ENCODE results near the gene NAA80.

NAA80 gene

GRCh38 chr3:50324351-50325112 lies 25.3 kb upstream of the NAA80 start:
- H2AFZ ChIP-seq (ENCODE audit: low read depth, low read length): no peak overlapping the region
- no peaks in the 10 kb centered on the region for H3K27me3 ChIP-seq (ENCODE audit: insufficient read depth, low read length)
- no peaks in the 10 kb centered on the region for H3K9me3 ChIP-seq (ENCODE audit: low read length)
- no peak overlapping the region for H3K4me3 ChIP-seq (ENCODE audit: low read length)
- H3K36me3 ChIP-seq (ENCODE audit: insufficient read depth, low read length): peaks cover 19% of the 10 kb centered on the region
- peaks cover 41% of the 10 kb centered on the region for H3K4me1 ChIP-seq (ENCODE audit: insufficient read depth, low read length)

- H3K4me3 ChIP-seq (ENCODE audit: low read length): no peak overlapping the region
- peaks cover 44% of the 10 kb centered on the region for H3K4me1 ChIP-seq (ENCODE audit: insufficient read depth, low read length)
- H2AFZ ChIP-seq (ENCODE audit: low read depth, low read length): no peak overlapping the region
- H3K36me3 ChIP-seq (ENCODE audit: insufficient read depth, low read length): peaks cover 27% of the 10 kb centered on the region
- no peaks in the 10 kb centered on the region for H3K27me3 ChIP-seq (ENCODE audit: insufficient read depth, low read length)
- no peaks in the 10 kb centered on the region for H3K9me3 ChIP-seq (ENCODE audit: low read length)
These were observed 24.5 kb upstream of the NAA80 start for GRCh38 chr3:50323614-50324199.

GRCh38 chr3:50323092-50323600 lies 23.9 kb upstream of the NAA80 start:
- Histone ChIP-seq H3K4me1 (ENCODE audit: insufficient read depth, low read length) (peaks cover 41% of the 10 kb centered on the region), H3K36me3 (ENCODE audit: insufficient read depth, low read length) (peaks cover 33% of the 10 kb centered on the region), H3K27me3 (ENCODE audit: insufficient read depth, low read length) (no peaks in the 10 kb centered on the region), H3K9me3 (ENCODE audit: low read length) (no peaks in the 10 kb centered on the region), H3K4me3 (ENCODE audit: low read length) (no peak overlapping the region), H2AFZ (ENCODE audit: low read depth, low read length) (no peak overlapping the region)

GRCh38 chr3:50322386-50323091 lies 23.3 kb upstream of the NAA80 start, which contains the start of gene HYAL2:
Gene HYAL2, minus strand, starts transcription at chr3:50322745. Its CDS starts 2,256 bp downstream, at chr3:50320489.
- Histone ChIP-seq H3K4me3 (ENCODE audit: low read length) (peak within 1 kb of the TSS; percentile 74), H3K36me3 (ENCODE audit: insufficient read depth, low read length) (peaks cover 37% of the 10 kb centered on the region), H2AFZ (ENCODE audit: low read depth, low read length) (peak within 1 kb of the TSS; percentile 36), H3K9me3 (ENCODE audit: low read length) (no peaks in the 10 kb centered on the region), H3K4me1 (ENCODE audit: insufficient read depth, low read length) (peaks cover 40% of the 10 kb centered on the region), H3K27me3 (ENCODE audit: insufficient read depth, low read length) (no peaks in the 10 kb centered on the region)

- H3K4me1 ChIP-seq (ENCODE audit: insufficient read depth, low read length): peaks cover 35% of the 10 kb centered on the region
- no peaks in the 10 kb centered on the region for H3K27me3 ChIP-seq (ENCODE audit: insufficient read depth, low read length)
- peaks cover 41% of the 10 kb centered on the region for H3K36me3 ChIP-seq (ENCODE audit: insufficient read depth, low read length)
- no peak overlapping the region for H2AFZ ChIP-seq (ENCODE audit: low read depth, low read length)
- no peak overlapping the region for H3K4me3 ChIP-seq (ENCODE audit: low read length)
- H3K9me3 ChIP-seq (ENCODE audit: low read length): no peaks in the 10 kb centered on the region
These were observed 22.8 kb upstream of the NAA80 start for GRCh38 chr3:50322115-50322385.

GRCh38 chr3:50321336-50322114 lies 22.3 kb upstream of the NAA80 start:
- H3K36me3 ChIP-seq (ENCODE audit: insufficient read depth, low read length): peaks cover 45% of the 10 kb centered on the region
- peaks cover under 1% of the 10 kb centered on the region for H3K9me3 ChIP-seq (ENCODE audit: low read length)
- peak overlapping the region; percentile 36 for H2AFZ ChIP-seq (ENCODE audit: low read depth, low read length)
- H3K4me3 ChIP-seq (ENCODE audit: low read length): peak overlapping the region; percentile 74
- H3K27me3 ChIP-seq (ENCODE audit: insufficient read depth, low read length): no peaks in the 10 kb centered on the region
- peaks cover 30% of the 10 kb centered on the region for H3K4me1 ChIP-seq (ENCODE audit: insufficient read depth, low read length)

- Histone ChIP-seq H3K4me3 (ENCODE audit: low read length) (peak overlapping the region; percentile 74), H3K27me3 (ENCODE audit: insufficient read depth, low read length) (no peaks in the 10 kb centered on the region), H3K36me3 (ENCODE audit: insufficient read depth, low read length) (peaks cover 44% of the 10 kb centered on the region), H3K9me3 (ENCODE audit: low read length) (peaks cover 2% of the 10 kb centered on the region), H3K4me1 (ENCODE audit: insufficient read depth, low read length) (peaks cover 30% of the 10 kb centered on the region), H2AFZ (ENCODE audit: low read depth, low read length) (peak overlapping the region; percentile 36)
These were observed 21.7 kb upstream of the NAA80 start for GRCh38 chr3:50320853-50321335.

- Histone ChIP-seq H2AFZ (ENCODE audit: low read depth, low read length) (no peak overlapping the region), H3K4me1 (ENCODE audit: insufficient read depth, low read length) (peaks cover 30% of the 10 kb centered on the region), H3K27me3 (ENCODE audit: insufficient read depth, low read length) (no peaks in the 10 kb centered on the region), H3K36me3 (ENCODE audit: insufficient read depth, low read length) (peaks cover 37% of the 10 kb centered on the region), H3K4me3 (ENCODE audit: low read length) (peak overlapping the region; percentile 74), H3K9me3 (ENCODE audit: low read length) (peaks cover 2% of the 10 kb centered on the region)
These were observed 20.9 kb upstream of the NAA80 start for GRCh38 chr3:50319894-50320625.

- H3K27me3 ChIP-seq (ENCODE audit: insufficient read depth, low read length): no peaks in the 10 kb centered on the region
- H3K4me3 ChIP-seq (ENCODE audit: low read length): no peak overlapping the region
- H3K9me3 ChIP-seq (ENCODE audit: low read length): peaks cover 2% of the 10 kb centered on the region
- H3K4me1 ChIP-seq (ENCODE audit: insufficient read depth, low read length): peaks cover 26% of the 10 kb centered on the region
- no peak overlapping the region for H2AFZ ChIP-seq (ENCODE audit: low read depth, low read length)
- peaks cover 38% of the 10 kb centered on the region for H3K36me3 ChIP-seq (ENCODE audit: insufficient read depth, low read length)
These were observed 20.1 kb upstream of the NAA80 start for GRCh38 chr3:50319181-50319893.

- H3K27me3 ChIP-seq (ENCODE audit: insufficient read depth, low read length): no peaks in the 10 kb centered on the region
- H3K4me1 ChIP-seq (ENCODE audit: insufficient read depth, low read length): peaks cover 25% of the 10 kb centered on the region
- H2AFZ ChIP-seq (ENCODE audit: low read depth, low read length): no peak overlapping the region
- H3K4me3 ChIP-seq (ENCODE audit: low read length): no peak overlapping the region
- H3K9me3 ChIP-seq (ENCODE audit: low read length): peaks cover 2% of the 10 kb centered on the region
- peaks cover 42% of the 10 kb centered on the region for H3K36me3 ChIP-seq (ENCODE audit: insufficient read depth, low read length)
These were observed 19.4 kb upstream of the NAA80 start for GRCh38 chr3:50318615-50319014.

GRCh38 chr3:50318163-50318562 lies 19.0 kb upstream of the NAA80 start:
- Histone ChIP-seq H3K36me3 (ENCODE audit: insufficient read depth, low read length) (peaks cover 43% of the 10 kb centered on the region), H3K27me3 (ENCODE audit: insufficient read depth, low read length) (no peaks in the 10 kb centered on the region), H3K4me3 (ENCODE audit: low read length) (no peak overlapping the region)

GRCh38 chr3:50317300-50317699 lies 18.1 kb upstream of the NAA80 start:
- H3K9me3 ChIP-seq (ENCODE audit: low read length): peaks cover 2% of the 10 kb centered on the region
- peaks cover 25% of the 10 kb centered on the region for H3K4me1 ChIP-seq (ENCODE audit: insufficient read depth, low read length)
- H3K27me3 ChIP-seq (ENCODE audit: insufficient read depth, low read length): no peaks in the 10 kb centered on the region
- H3K4me3 ChIP-seq (ENCODE audit: low read length): no peak overlapping the region
- H2AFZ ChIP-seq (ENCODE audit: low read depth, low read length): no peak overlapping the region
- H3K36me3 ChIP-seq (ENCODE audit: insufficient read depth, low read length): peaks cover 44% of the 10 kb centered on the region

More at GRCh38 chr3:50318163-50318562, 19.0 kb upstream of the NAA80 start:
- peaks cover 25% of the 10 kb centered on the region for H3K4me1 ChIP-seq (ENCODE audit: insufficient read depth, low read length)
- H3K9me3 ChIP-seq (ENCODE audit: low read length): peaks cover 2% of the 10 kb centered on the region
- H2AFZ ChIP-seq (ENCODE audit: low read depth, low read length): no peak overlapping the region
